ENCODE measurements around the gene ARHGAP26. TPM values are rescaled to one million over a fixed set of nuclear protein-coding genes. Genes with fewer than 3 reads are reported as not detected.
A peak's percentile ranks its signal among the peaks of the same experiment; 100 is the strongest.

The ARHGAP26 gene
- polyA plus RNA-seq, 1 donor from 2014 or later, result 0.83 TPM

- Histone ChIP-seq H2AFZ (ENCODE audit: low read depth, low read length) (no peak overlapping the region), H4K20me1 (ENCODE audit: insufficient read depth) (no peaks in the 10 kb centered on the region), H3K27me3 (ENCODE audit: insufficient read depth, low read depth, low read length) (no peaks in the 10 kb centered on the region), H3K27ac (ENCODE audit: low read length) (no peak overlapping the region), H3K9me3 (ENCODE audit: low read length) (no peaks in the 10 kb centered on the region), H3K9me2 (ENCODE audit: insufficient read depth, low read length) (no peaks in the 10 kb centered on the region), H3K9ac (ENCODE audit: low read length) (no peak overlapping the region), H3K36me3 (ENCODE audit: insufficient read depth, low read length) (no peaks in the 10 kb centered on the region), H3K4me3 (ENCODE audit: low read length) (no peak overlapping the region), H3F3A (ENCODE audit: insufficient read depth, low read length, poor library complexity, severe bottlenecking) (no peaks in the 10 kb centered on the region), H3K4me2 (ENCODE audit: low read length) (no peak overlapping the region), H3K79me2 (replicated peaks; ENCODE audit: insufficient read depth, low read length) (no peaks in the 10 kb centered on the region)
- TF ChIP-seq EZH2 (IDR thresholded peaks at IDR 0.05; ENCODE audit: borderline replicate concordance, insufficient read depth, low read length, poor library complexity, severe bottlenecking), result no peak
Observed at GRCh38 chr5:142920849-142921612, 150.9 kb downstream of the ARHGAP26 start.

GRCh38 chr5:142922223-142922952, 152.2 kb downstream of the ARHGAP26 start:
- H3K36me3 ChIP-seq (ENCODE audit: insufficient read depth, low read length), result no peaks in the 10 kb centered on the region
- H3K4me3 ChIP-seq (ENCODE audit: low read length), result no peak overlapping the region
- no peak for TF ChIP-seq MXI1 (conservative IDR thresholded peaks at IDR 0.05; ENCODE audit: poor library complexity, severe bottlenecking)
- TF ChIP-seq, protein P1, sequence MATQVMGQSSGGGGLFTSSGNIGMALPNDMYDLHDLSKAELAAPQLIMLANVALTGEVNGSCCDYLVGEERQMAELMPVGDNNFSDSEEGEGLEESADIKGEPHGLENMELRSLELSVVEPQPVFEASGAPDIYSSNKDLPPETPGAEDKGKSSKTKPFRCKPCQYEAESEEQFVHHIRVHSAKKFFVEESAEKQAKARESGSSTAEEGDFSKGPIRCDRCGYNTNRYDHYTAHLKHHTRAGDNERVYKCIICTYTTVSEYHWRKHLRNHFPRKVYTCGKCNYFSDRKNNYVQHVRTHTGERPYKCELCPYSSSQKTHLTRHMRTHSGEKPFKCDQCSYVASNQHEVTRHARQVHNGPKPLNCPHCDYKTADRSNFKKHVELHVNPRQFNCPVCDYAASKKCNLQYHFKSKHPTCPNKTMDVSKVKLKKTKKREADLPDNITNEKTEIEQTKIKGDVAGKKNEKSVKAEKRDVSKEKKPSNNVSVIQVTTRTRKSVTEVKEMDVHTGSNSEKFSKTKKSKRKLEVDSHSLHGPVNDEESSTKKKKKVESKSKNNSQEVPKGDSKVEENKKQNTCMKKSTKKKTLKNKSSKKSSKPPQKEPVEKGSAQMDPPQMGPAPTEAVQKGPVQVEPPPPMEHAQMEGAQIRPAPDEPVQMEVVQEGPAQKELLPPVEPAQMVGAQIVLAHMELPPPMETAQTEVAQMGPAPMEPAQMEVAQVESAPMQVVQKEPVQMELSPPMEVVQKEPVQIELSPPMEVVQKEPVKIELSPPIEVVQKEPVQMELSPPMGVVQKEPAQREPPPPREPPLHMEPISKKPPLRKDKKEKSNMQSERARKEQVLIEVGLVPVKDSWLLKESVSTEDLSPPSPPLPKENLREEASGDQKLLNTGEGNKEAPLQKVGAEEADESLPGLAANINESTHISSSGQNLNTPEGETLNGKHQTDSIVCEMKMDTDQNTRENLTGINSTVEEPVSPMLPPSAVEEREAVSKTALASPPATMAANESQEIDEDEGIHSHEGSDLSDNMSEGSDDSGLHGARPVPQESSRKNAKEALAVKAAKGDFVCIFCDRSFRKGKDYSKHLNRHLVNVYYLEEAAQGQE (IDR thresholded peaks at IDR 0.05; ENCODE audit: borderline replicate concordance), result no peak
- no peak for TF ChIP-seq EP300 (conservative IDR thresholded peaks at IDR 0.05; ENCODE audit: poor library complexity, severe bottlenecking)
- TF ChIP-seq SMC3 (conservative IDR thresholded peaks at IDR 0.05; ENCODE audit: poor library complexity), result peak; percentile 84
- TF ChIP-seq RAD21 (conservative IDR thresholded peaks at IDR 0.05), result peak; percentile 80
- TF ChIP-seq, protein P2, sequence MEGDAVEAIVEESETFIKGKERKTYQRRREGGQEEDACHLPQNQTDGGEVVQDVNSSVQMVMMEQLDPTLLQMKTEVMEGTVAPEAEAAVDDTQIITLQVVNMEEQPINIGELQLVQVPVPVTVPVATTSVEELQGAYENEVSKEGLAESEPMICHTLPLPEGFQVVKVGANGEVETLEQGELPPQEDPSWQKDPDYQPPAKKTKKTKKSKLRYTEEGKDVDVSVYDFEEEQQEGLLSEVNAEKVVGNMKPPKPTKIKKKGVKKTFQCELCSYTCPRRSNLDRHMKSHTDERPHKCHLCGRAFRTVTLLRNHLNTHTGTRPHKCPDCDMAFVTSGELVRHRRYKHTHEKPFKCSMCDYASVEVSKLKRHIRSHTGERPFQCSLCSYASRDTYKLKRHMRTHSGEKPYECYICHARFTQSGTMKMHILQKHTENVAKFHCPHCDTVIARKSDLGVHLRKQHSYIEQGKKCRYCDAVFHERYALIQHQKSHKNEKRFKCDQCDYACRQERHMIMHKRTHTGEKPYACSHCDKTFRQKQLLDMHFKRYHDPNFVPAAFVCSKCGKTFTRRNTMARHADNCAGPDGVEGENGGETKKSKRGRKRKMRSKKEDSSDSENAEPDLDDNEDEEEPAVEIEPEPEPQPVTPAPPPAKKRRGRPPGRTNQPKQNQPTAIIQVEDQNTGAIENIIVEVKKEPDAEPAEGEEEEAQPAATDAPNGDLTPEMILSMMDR (IDR thresholded peaks at IDR 0.05; ENCODE audit: poor library complexity, severe bottlenecking), result peak; percentile 76
- no peak overlapping the region for H3K4me2 ChIP-seq (ENCODE audit: low read length)
- no peaks in the 10 kb centered on the region for H3K9me2 ChIP-seq (ENCODE audit: insufficient read depth, low read length)
- no peaks in the 10 kb centered on the region for H3K27me3 ChIP-seq (ENCODE audit: insufficient read depth, low read depth, low read length)
- H4K20me1 ChIP-seq (ENCODE audit: insufficient read depth), result no peaks in the 10 kb centered on the region
- no peaks in the 10 kb centered on the region for H3K79me2 ChIP-seq (replicated peaks; ENCODE audit: insufficient read depth, low read length)
- no peak overlapping the region for H2AFZ ChIP-seq (ENCODE audit: low read depth, low read length)
- no peaks in the 10 kb centered on the region for H3F3A ChIP-seq (ENCODE audit: insufficient read depth, low read length, poor library complexity, severe bottlenecking)
- no peaks in the 10 kb centered on the region for H3K9me3 ChIP-seq (ENCODE audit: low read length)
- no peak overlapping the region for H3K27ac ChIP-seq (ENCODE audit: low read length)
- H3K9ac ChIP-seq (ENCODE audit: low read length), result no peak overlapping the region
